OCI-LY7 (cell line): Measurements from ENCODE around the gene RAD51B. TPM values are rescaled to one million over a fixed set of nuclear protein-coding genes. Genes with fewer than 3 reads are reported as not detected.

ENCODE experiments used
- BruUV-seq: library from RNA; stranded (reverse); fragments of 400-500 nt; replicated peaks from 2 replicates; lab custom pipeline; 2021; lab: Mats Ljungman, UMichigan
- CTCF ChIA-PET: fragments of 300-600 bp; sonication (Branson Sonifier 250); formaldehyde crosslinking; loops from one replicate; lab custom pipeline; 2022; ENCODE audit warnings: antibody characterized with exemption; ENCODE audit not compliant: unreplicated experiment; lab: Charles Lee
- POLR2A ChIA-PET: fragments of 300-600 bp; sonication (Branson Sonifier 250); formaldehyde crosslinking; loops from one replicate; lab custom pipeline; 2022; ENCODE audit warnings: antibody characterized with exemption; lab: Charles Lee
- DNase-seq: peaks from one replicate; pipeline ENCODE4 v3.0.0-alpha.2; 2015; ENCODE audit warnings: low spot score
- H2AFZ ChIP-seq: fragments of 200-600 bp; sonication (generic), shearing (Covaris generic); 2 replicates; pipeline ENCODE4 v1.6.1; 2014; ENCODE audit warnings: mild to moderate bottlenecking, antibody characterized with exemption, low read length, moderate library complexity
- H3K27ac ChIP-seq: fragments of 200-600 bp; sonication (generic); 2 replicates; pipeline ENCODE4 v1.5.1; 2014; ENCODE audit warnings: mixed run types, low read depth, mild to moderate bottlenecking, moderate library complexity, low read length, inconsistent platforms; ENCODE audit not compliant: poor library complexity, severe bottlenecking
- H3K36me3 ChIP-seq: fragments of 200-600 bp; sonication (generic); 2 replicates; pipeline ENCODE4 v1.6.1; 2014; ENCODE audit warnings: mild to moderate bottlenecking, antibody characterized with exemption, low read length, moderate library complexity, mixed read lengths; ENCODE audit not compliant: insufficient read depth
- H3K4me1 ChIP-seq: fragments of 200-600 bp; sonication (generic); 2 replicates; pipeline ENCODE4 v1.5.1; 2014; ENCODE audit warnings: mild to moderate bottlenecking, low read length; ENCODE audit not compliant: insufficient read depth, poor library complexity, severe bottlenecking
- H3K4me2 ChIP-seq: fragments of 200-600 bp; sonication (generic); 2 replicates; pipeline ENCODE4 v1.6.1; 2014; ENCODE audit warnings: mild to moderate bottlenecking, low read length
- H3K4me3 ChIP-seq: fragments of 200-600 bp; sonication (generic); 2 replicates; pipeline ENCODE4 v1.5.1; 2014; ENCODE audit warnings: mild to moderate bottlenecking, low read depth, low read length; ENCODE audit not compliant: poor library complexity, severe bottlenecking
- H3K79me2 ChIP-seq: fragments of 200-600 bp; sonication (generic); 2 replicates; pipeline ENCODE4 v1.6.1; 2016; ENCODE audit warnings: low read depth, mild to moderate bottlenecking, low read length, moderate library complexity, mixed read lengths; ENCODE audit not compliant: insufficient read depth
- H3K9me2 ChIP-seq: fragments of 200-600 bp; sonication (generic); 2 replicates; pipeline ENCODE4 v1.6.1; 2016; ENCODE audit warnings: mild to moderate bottlenecking, low read length, mixed read lengths; ENCODE audit not compliant: insufficient read depth
- H3K9me3 ChIP-seq: fragments of 200-600 bp; sonication (generic); 2 replicates; pipeline ENCODE4 v1.6.1; 2014; ENCODE audit warnings: mild to moderate bottlenecking, mixed run types, low read length, mixed read lengths
- H4K20me1 ChIP-seq: fragments of 200-600 bp; sonication (generic); 2 replicates; pipeline ENCODE4 v1.6.1; 2014; ENCODE audit warnings: mild to moderate bottlenecking, antibody characterized with exemption, low read length, moderate library complexity, mixed read lengths; ENCODE audit not compliant: insufficient read depth
- CTCF ChIP-seq: fragments of 200-600 bp; sonication (generic); conservative IDR thresholded peaks from 2 replicates; pipeline ENCODE4 v1.5.1; 2014; ENCODE audit warnings: mild to moderate bottlenecking, antibody characterized with exemption, low read length, moderate library complexity, mixed read lengths
- EZH2phosphoT487 ChIP-seq: fragments of 200-600 bp; sonication (generic); IDR thresholded peaks from 2 replicates; pipeline ENCODE4 v1.6.1; 2018; ENCODE audit warnings: low read depth, borderline replicate concordance, mild to moderate bottlenecking, mixed run types, antibody characterized with exemption, low read length, moderate library complexity, mixed read lengths
- intact Hi-C: fragments of 100-400 bp; cut with micrococcal nuclease; formaldehyde crosslinking; loops from one replicate; pipeline ENCODE4 v1.10.0; 2022; ENCODE audit not compliant: unreplicated experiment
- total RNA-seq, 2 experiments: library from RNA; depleted of rRNA in 1 of 2; stranded (reverse); fragments of >200 nt in 1 of 2; shearing (Covaris generic) in 1 of 2; gene quantifications; 2 replicates each; pipeline ENCODE4 v1.2.3, GENCODE V29; 2014 to 2022

The RAD51B gene
- total RNA-seq, 2 experiments from 2014 or later: 41.4 to 89.9 TPM

GRCh38 chr14:68315081-68315480, 495.5 kb downstream of the RAD51B start:
- Histone ChIP-seq H2AFZ (no peak overlapping the region), H3K9me3 (no peaks in the 10 kb centered on the region), H3K4me3 (no peak overlapping the region), H3K9me2 (no peaks in the 10 kb centered on the region), H3K36me3 (no peaks in the 10 kb centered on the region), H3K79me2 (no peaks in the 10 kb centered on the region), H3K4me1 (peaks cover 23% of the 10 kb centered on the region), H4K20me1 (no peaks in the 10 kb centered on the region), H3K27ac (no peak overlapping the region), H3K4me2 (no peak overlapping the region)
- ChIA-PET CTCF (no interaction called here), POLR2A (interaction anchor here (0.6 to 1.8 kb wide), 4 partner anchors 9 to 154 kb away, joined by 3 to 6 read pairs (median 4); no protein-coding TSS in a partner anchor)
- no TSS peak for BruUV-seq
- TF ChIP-seq CTCF: no peak
- no peak for TF ChIP-seq EZH2phosphoT487
- intact Hi-C loops: no loop called here
- no peak for DNase-seq

- TF ChIP-seq EZH2phosphoT487 (no peak), CTCF (no peak)
- Histone ChIP-seq H3K4me2 (no peak overlapping the region), H3K9me3 (no peaks in the 10 kb centered on the region), H3K27ac (no peak overlapping the region), H3K4me1 (peaks cover 31% of the 10 kb centered on the region), H4K20me1 (no peaks in the 10 kb centered on the region), H3K79me2 (no peaks in the 10 kb centered on the region), H2AFZ (no peak overlapping the region), H3K4me3 (no peak overlapping the region), H3K9me2 (no peaks in the 10 kb centered on the region), H3K36me3 (no peaks in the 10 kb centered on the region)
- DNase-seq: no peak
- intact Hi-C loops: no loop called here
- BruUV-seq: no TSS peak
- ChIA-PET POLR2A (interaction anchor here (0.5 kb wide), 1 partner anchor 14 kb away, joined by 3 read pairs; no protein-coding TSS in a partner anchor), CTCF (no interaction called here)
Measured at GRCh38 chr14:68316078-68316868, 496.7 kb downstream of the RAD51B start.

- DNase-seq: no peak
- H3K9me3 ChIP-seq: no peaks in the 10 kb centered on the region
- H3K36me3 ChIP-seq: no peaks in the 10 kb centered on the region
- no TSS peak for BruUV-seq
- CTCF ChIA-PET: interaction anchor here (1.0 kb wide), 1 partner anchor 9 kb away, joined by 3 read pairs; no protein-coding TSS in a partner anchor
- intact Hi-C loops: no loop called here
- H3K4me2 ChIP-seq: no peak overlapping the region
- H3K9me2 ChIP-seq: no peaks in the 10 kb centered on the region
- POLR2A ChIA-PET: interaction anchor here (0.5 to 1.4 kb wide), 2 partner anchors 13 to 15 kb away, joined by 3 read pairs; no protein-coding TSS in a partner anchor
- H3K79me2 ChIP-seq: no peaks in the 10 kb centered on the region
- peaks cover 29% of the 10 kb centered on the region for H3K4me1 ChIP-seq
- no peak overlapping the region for H3K4me3 ChIP-seq
- no peak overlapping the region for H2AFZ ChIP-seq
- TF ChIP-seq CTCF: no peak
- TF ChIP-seq EZH2phosphoT487: no peak
- H3K27ac ChIP-seq: no peak overlapping the region
- no peaks in the 10 kb centered on the region for H4K20me1 ChIP-seq
Measured at GRCh38 chr14:68317239-68317638, 497.7 kb downstream of the RAD51B start.
